T-cell (primary cell): ENCODE measurements around the gene CUEDC1. TPM values are rescaled to one million over a fixed set of nuclear protein-coding genes. Genes with fewer than 3 reads are reported as not detected.

Experiments
- ATAC-seq, 4 experiments: fragments of 200-7000 bp in 3 of 4; fragments of 150-1000 bp in 1 of 4; cut with Tn5 transposase; replicated peaks in 1 of 4; 1 replicate in 3 of 4; 2 replicates in 1 of 4; pipeline ENCODE4 v1.10.0; 2021; ENCODE audit warnings: moderate library complexity in 3 of 4, mild to moderate bottlenecking in 2 of 4, moderate number of reproducible peaks in 1 of 4
- CTCF ChIA-PET, 2 donors: fragments of 300-600 bp; sonication (Branson Sonifier 250); formaldehyde crosslinking; loops; one replicate each; lab custom pipeline; 2022; ENCODE audit warnings: antibody characterized with exemption in 2 of 2; lab: Charles Lee
- POLR2A ChIA-PET, 2 donors: fragments of 300-600 bp; sonication (Branson Sonifier 250); formaldehyde crosslinking; loops; one replicate each; lab custom pipeline; 2022; ENCODE audit warnings: antibody characterized with exemption in 2 of 2; lab: Charles Lee
- DNase-seq, 35 experiments: peaks; one replicate each; pipeline versions ENCODE4 v3.0.0 to v3.0.0-alpha.2; 2013 to 2023
- H3K27ac ChIP-seq: one replicate; pipeline ENCODE4 v1.5.1; 2013; ENCODE audit warnings: low read length
- H3K27me3 ChIP-seq, 2 experiments: replicated peaks in 1 of 2; 1 replicate in 1 of 2; 2 replicates in 1 of 2; pipeline versions ENCODE4 v1.6.1 to v1.7.0; 2013; ENCODE audit warnings: low read length in 1 of 2, mixed read lengths in 1 of 2; ENCODE audit not compliant: control insufficient read depth in 2 of 2, insufficient read depth in 2 of 2; ENCODE audit errors: extremely low read depth in 1 of 2
- H3K36me3 ChIP-seq, 2 donors: 1 replicate in 1 of 2; 2 replicates in 1 of 2; pipeline versions ENCODE4 v1.6.1 to v1.7.0; 2013; ENCODE audit warnings: low read length in 1 of 2; ENCODE audit not compliant: control insufficient read depth in 2 of 2, insufficient read depth in 1 of 2; ENCODE audit errors: extremely low read depth in 1 of 2
- H3K4me1 ChIP-seq, 2 experiments: 1 replicate in 1 of 2; 2 replicates in 1 of 2; pipeline versions ENCODE4 v1.6.1 to v1.7.0; 2013; ENCODE audit warnings: low read length in 2 of 2, mixed read lengths in 1 of 2; ENCODE audit not compliant: insufficient read depth in 2 of 2, control insufficient read depth in 1 of 2; ENCODE audit errors: extremely low read depth in 1 of 2
- H3K4me3 ChIP-seq, 2 donors: 1 replicate in 1 of 2; 2 replicates in 1 of 2; pipeline versions ENCODE4 v1.5.1 to v1.7.0; 2013; ENCODE audit warnings: mild to moderate bottlenecking in 2 of 2, low read length in 1 of 2, moderate library complexity in 1 of 2; ENCODE audit not compliant: control insufficient read depth in 1 of 2; ENCODE audit errors: extremely low read depth in 1 of 2
- H3K9me3 ChIP-seq: 2 replicates; pipeline ENCODE4 v1.7.0; 2013
- H3K27ac Mint-ChIP-seq, 2 donors: one replicate each; pipeline ENCODE4 v1.8.0; 2020 to 2021; ENCODE audit warnings: mild to moderate bottlenecking in 2 of 2, mixed read lengths in 2 of 2
- H3K27me3 Mint-ChIP-seq, 2 donors: one replicate each; pipeline ENCODE4 v1.8.0; 2021 to 2022; ENCODE audit warnings: mixed read lengths in 2 of 2
- H3K36me3 Mint-ChIP-seq: one replicate; pipeline ENCODE4 v1.8.0; 2021; ENCODE audit warnings: mixed read lengths
- H3K4me1 Mint-ChIP-seq, 3 donors: one replicate each; pipeline ENCODE4 v1.8.0; 2020 to 2022; ENCODE audit warnings: mixed read lengths in 3 of 3, mild to moderate bottlenecking in 1 of 3
- H3K4me3 Mint-ChIP-seq, 3 donors: one replicate each; pipeline ENCODE4 v1.8.0; 2020 to 2022; ENCODE audit warnings: mild to moderate bottlenecking in 3 of 3, mixed read lengths in 3 of 3, moderate library complexity in 3 of 3
- H3K9me3 Mint-ChIP-seq, 3 donors: one replicate each; pipeline ENCODE4 v1.8.0; 2020 to 2022; ENCODE audit warnings: mixed read lengths in 3 of 3
- WGBS: methylation state at CpG from one replicate; pipeline ENCODE4 v1.1.5; 2013; ENCODE audit warnings: missing lambda C conversion rate; ENCODE audit not compliant: insufficient coverage; 5-methylcytosine and 5-hydroxymethylcytosine counted together
- total RNA-seq, 35 experiments: library from RNA in 6 of 35; stranded (reverse) in 6 of 35; fragments of 120-200 nt in 1 of 35; gene quantifications; one replicate each; pipeline versions ENCODE4 v1.2.1 to v1.2.4 and lab custom pipeline; 2013 to 2026

CUEDC1 gene
- total RNA-seq, 5 donors from 2014 or later (not counting 1 experiment from before 2014, with no cell fraction given), result 0.33 to 1.4 (median 0.74) TPM; not detected in 1

- no peak for DNase-seq
- Mint-ChIP-seq H3K27me3 (peaks cover 0 to 1% of the 10 kb centered on the region in 2 donors), H3K4me3 (no peak overlapping the region), H3K36me3 (no peaks in the 10 kb centered on the region), H3K4me1 (peaks cover 2 to 6% (median 2%) of the 10 kb centered on the region in 3 donors), H3K9me3 (peaks cover 0 to 4% (median 0%) of the 10 kb centered on the region in 3 donors), H3K27ac (no peak overlapping the region)
- Histone ChIP-seq H3K27me3 (peaks cover 0 to 23% of the 10 kb centered on the region in 2 experiments), H3K27ac (no peak overlapping the region), H3K36me3 (no peaks in the 10 kb centered on the region), H3K4me1 (peaks cover 0 to under 1% of the 10 kb centered on the region in 2 experiments), H3K4me3 (no peak overlapping the region), H3K9me3 (no peaks in the 10 kb centered on the region)
- no peak for ATAC-seq
- WGBS, result 85% methylated on average over 60 of the region's 67 CpGs
- ChIA-PET CTCF (no interaction called here), POLR2A (no interaction called here)
Observed at GRCh38 chr17:57885148-57885915, 69.9 kb downstream of the CUEDC1 start.

DNA sequence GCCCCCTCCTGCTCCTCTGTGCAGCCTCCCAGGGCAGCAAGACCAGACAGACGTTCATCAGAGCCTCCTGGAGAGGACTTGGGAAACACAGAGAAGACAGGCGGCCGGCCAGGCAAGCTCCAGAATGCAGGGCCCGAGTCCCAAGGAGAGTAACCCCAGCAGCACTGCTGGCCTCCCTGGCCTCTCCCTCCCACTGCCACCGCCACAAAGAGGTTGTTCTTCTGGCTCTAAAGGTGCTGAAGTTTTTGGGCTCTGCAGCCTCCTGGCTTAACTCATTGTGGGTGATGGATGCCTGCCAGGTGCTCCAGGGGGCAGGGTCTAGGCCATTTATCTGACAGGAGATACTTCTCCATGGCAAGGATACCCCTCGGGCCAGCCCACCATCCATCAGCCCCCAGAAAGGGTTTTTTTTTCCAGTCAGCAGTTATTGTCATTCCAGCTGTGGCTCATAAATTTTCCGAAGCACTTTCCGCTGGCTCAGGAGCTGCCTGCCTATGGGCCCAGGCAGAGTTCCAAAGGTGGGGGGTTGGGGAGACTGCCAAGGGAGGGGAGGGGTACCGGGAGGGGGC lies 73.3 kb downstream of the CUEDC1 start:
- peaks cover 0 to 4% (median 0%) of the 10 kb centered on the region in 3 donors for H3K9me3 Mint-ChIP-seq
- ChIA-PET CTCF (no interaction called here), POLR2A (no interaction called here)

GRCh38 chr17:57881143-57881542 lies 74.1 kb downstream of the CUEDC1 start:
- ATAC-seq, result no peak
- H3K27me3 Mint-ChIP-seq, result peaks cover 0 to 4% of the 10 kb centered on the region in 2 donors
- ChIA-PET POLR2A (no interaction called here), CTCF (no interaction called here)
- Histone ChIP-seq H3K9me3 (no peaks in the 10 kb centered on the region), H3K27ac (no peak overlapping the region), H3K36me3 (no peaks in the 10 kb centered on the region), H3K4me3 (no peak overlapping the region), H3K27me3 (peaks cover 0 to 17% of the 10 kb centered on the region in 2 experiments), H3K4me1 (peaks cover 0 to 6% of the 10 kb centered on the region in 2 experiments)
- DNase-seq, result no peak
- peaks cover 10 to 18% (median 13%) of the 10 kb centered on the region in 3 donors for H3K4me1 Mint-ChIP-seq
- H3K27ac Mint-ChIP-seq, result no peak overlapping the region
- H3K9me3 Mint-ChIP-seq, result peaks cover 0 to 4% (median 0%) of the 10 kb centered on the region in 3 donors
- no peaks in the 10 kb centered on the region for H3K36me3 Mint-ChIP-seq
- WGBS, result 89% methylated on average over 4 of the region's 8 CpGs
- H3K4me3 Mint-ChIP-seq, result no peak overlapping the region

More for the DNA sequence above, 73.3 kb downstream of the CUEDC1 start:
- ATAC-seq (no peak), DNase-seq (no peak)
- Mint-ChIP-seq H3K27ac (no peak overlapping the region), H3K4me3 (no peak overlapping the region), H3K4me1 (peaks cover 10 to 18% (median 13%) of the 10 kb centered on the region in 3 donors), H3K27me3 (peaks cover 0 to 1% of the 10 kb centered on the region in 2 donors), H3K36me3 (no peaks in the 10 kb centered on the region)
- Histone ChIP-seq H3K9me3 (no peaks in the 10 kb centered on the region), H3K4me1 (peaks cover 0 to 6% of the 10 kb centered on the region in 2 experiments), H3K27ac (no peak overlapping the region), H3K27me3 (peaks cover 0 to 17% of the 10 kb centered on the region in 2 experiments), H3K4me3 (no peak overlapping the region), H3K36me3 (no peaks in the 10 kb centered on the region)
- 71% methylated on average over 5 of the region's 9 CpGs for WGBS

DNA sequence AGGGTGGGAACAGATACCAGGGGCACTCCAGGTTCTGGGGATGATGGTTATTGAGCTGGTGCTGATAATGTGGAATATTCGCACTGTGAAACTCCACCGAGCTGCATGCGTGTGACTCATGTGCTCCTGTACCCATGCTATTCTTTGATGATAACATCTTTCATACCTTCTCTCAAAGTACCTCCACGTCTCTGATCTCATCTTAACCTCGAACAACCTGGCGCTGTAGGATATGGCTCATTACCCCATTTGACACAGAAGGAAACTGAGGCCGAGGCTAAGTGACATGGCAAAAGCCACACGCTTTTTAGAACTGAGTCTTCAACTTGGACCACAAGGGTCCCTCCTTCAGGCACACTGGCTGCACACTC lies 75.1 kb downstream of the CUEDC1 start:
- Mint-ChIP-seq H3K27me3 (peaks cover 0 to 7% of the 10 kb centered on the region in 2 donors), H3K9me3 (peaks cover 0 to 4% (median 0%) of the 10 kb centered on the region in 3 donors), H3K4me1 (peaks cover 10 to 18% (median 13%) of the 10 kb centered on the region in 3 donors), H3K27ac (no peak overlapping the region), H3K4me3 (no peak overlapping the region), H3K36me3 (no peaks in the 10 kb centered on the region)
- Histone ChIP-seq H3K27me3 (peaks cover 0 to 22% of the 10 kb centered on the region in 2 experiments), H3K4me1 (peaks cover 0 to 6% of the 10 kb centered on the region in 2 experiments), H3K27ac (no peak overlapping the region), H3K9me3 (no peaks in the 10 kb centered on the region), H3K4me3 (no peak overlapping the region), H3K36me3 (no peaks in the 10 kb centered on the region)
- ATAC-seq (peak; percentile 60 to 92 (median 83)), DNase-seq (peak in 1 of 35 experiments; percentile 24)
- WGBS, result 12% methylated on average over 7 of the region's 8 CpGs
- ChIA-PET CTCF (no interaction called here), POLR2A (interaction anchor here in 1 of 2 donors (0.5 kb wide), 1 partner anchor 52 kb away, joined by 5 read pairs; no protein-coding TSS in a partner anchor)

DNA sequence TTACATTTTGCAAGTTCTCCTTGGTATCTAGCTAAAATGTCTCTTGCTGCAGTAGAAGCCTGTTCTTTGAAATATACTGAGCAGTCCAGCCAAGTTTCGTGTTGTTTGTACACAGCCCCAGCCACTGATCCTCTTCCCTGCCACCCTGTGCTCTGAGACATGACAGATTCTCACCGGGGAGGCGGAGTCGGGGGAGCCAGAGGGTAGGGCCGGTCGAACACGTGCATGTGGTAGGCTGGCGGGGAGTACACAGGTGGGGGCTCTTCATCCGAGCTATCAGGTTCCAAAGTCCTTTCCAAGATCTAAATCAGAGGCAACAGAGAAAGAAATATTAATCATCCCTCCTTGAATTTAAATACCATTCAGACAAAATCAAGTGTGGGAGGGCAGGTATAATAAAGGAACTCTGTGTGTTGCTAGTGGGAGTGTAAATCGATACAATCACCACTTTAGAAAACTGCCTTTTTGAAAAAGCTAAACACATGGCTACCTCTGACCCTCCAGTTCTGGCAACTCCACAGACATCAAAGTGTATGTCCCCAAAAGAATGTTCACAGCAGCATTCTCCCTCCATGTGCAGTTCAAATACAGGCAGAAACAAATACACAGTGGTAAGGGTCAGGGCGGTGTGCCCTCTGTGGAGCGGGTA lies 75.7 kb downstream of the CUEDC1 start:
- ATAC-seq (no peak), DNase-seq (no peak)
- Mint-ChIP-seq H3K27ac (no peak overlapping the region), H3K9me3 (peaks cover 0 to 4% (median 0%) of the 10 kb centered on the region in 3 donors), H3K36me3 (no peaks in the 10 kb centered on the region), H3K4me1 (peaks cover 10 to 18% (median 15%) of the 10 kb centered on the region in 3 donors), H3K4me3 (no peak overlapping the region), H3K27me3 (peaks cover 0 to 10% of the 10 kb centered on the region in 2 donors)
- H3K9me3 ChIP-seq, result no peaks in the 10 kb centered on the region
- H3K27me3 ChIP-seq, result peaks cover 0 to 25% of the 10 kb centered on the region in 2 experiments
- peaks cover 0 to 11% of the 10 kb centered on the region in 2 experiments for H3K4me1 ChIP-seq
- no peak overlapping the region for H3K4me3 ChIP-seq
- H3K36me3 ChIP-seq, result no peaks in the 10 kb centered on the region
- H3K27ac ChIP-seq, result no peak overlapping the region
- WGBS, result 39% methylated on average over 2 of the region's 12 CpGs
- POLR2A ChIA-PET, result no interaction called here
- CTCF ChIA-PET, result interaction anchor here in 1 of 2 donors (0.6 kb wide), 1 partner anchor 16 kb away, joined by 6 read pairs; no protein-coding TSS in a partner anchor

DNA sequence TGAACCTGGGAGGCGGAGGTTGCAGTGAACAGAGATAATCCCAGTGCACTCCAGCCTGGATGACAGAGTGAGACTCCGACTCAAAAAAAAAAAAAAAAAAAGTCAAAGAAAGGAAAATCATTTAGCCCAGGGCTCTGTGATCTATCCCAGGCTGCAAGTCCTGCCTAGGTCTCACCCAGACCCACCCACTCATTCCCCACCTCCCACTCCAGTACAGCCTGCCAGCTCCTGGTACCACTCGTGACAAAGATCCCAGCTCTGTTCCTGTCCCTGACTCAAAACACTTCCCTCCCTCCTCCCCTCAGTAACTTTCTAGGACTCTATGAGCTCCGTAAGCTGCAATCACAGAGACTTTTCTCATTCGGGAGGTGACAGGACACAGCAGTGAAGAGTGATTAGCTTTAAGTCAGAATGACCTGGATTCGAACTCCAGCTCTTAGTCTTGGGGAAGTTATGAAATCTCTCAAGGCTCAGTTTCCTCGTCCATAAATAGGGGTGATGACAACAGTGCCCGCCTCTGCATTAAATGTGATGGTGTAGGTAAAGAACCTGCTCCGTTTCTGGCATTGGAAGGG lies 77.3 kb downstream of the CUEDC1 start:
- CTCF ChIA-PET, result interaction anchor here in 1 of 2 donors (1.1 kb wide), 1 partner anchor 49 kb away, joined by 4 read pairs; no protein-coding TSS in a partner anchor
- H3K4me3 Mint-ChIP-seq, result no peak overlapping the region
- no peak for DNase-seq
- Histone ChIP-seq H3K4me1 (peaks cover 0 to 24% of the 10 kb centered on the region in 2 experiments), H3K27ac (no peak overlapping the region), H3K36me3 (no peaks in the 10 kb centered on the region), H3K4me3 (no peak overlapping the region), H3K27me3 (peaks cover 0 to 42% of the 10 kb centered on the region in 2 experiments), H3K9me3 (no peaks in the 10 kb centered on the region)
- H3K27me3 Mint-ChIP-seq, result peaks cover 9 to 24% of the 10 kb centered on the region in 2 donors
- H3K36me3 Mint-ChIP-seq, result no peaks in the 10 kb centered on the region
- no peak for ATAC-seq
- WGBS, result 62% methylated on average over 5 of the region's 9 CpGs
- no peak overlapping the region for H3K27ac Mint-ChIP-seq
- peaks cover 0 to 4% (median 0%) of the 10 kb centered on the region in 3 donors for H3K9me3 Mint-ChIP-seq
- peaks cover 18 to 31% (median 21%) of the 10 kb centered on the region in 3 donors for H3K4me1 Mint-ChIP-seq
- POLR2A ChIA-PET, result no interaction called here
